ENCODE results near the gene FAM204A. TPM values are rescaled to one million over a fixed set of nuclear protein-coding genes. Genes with fewer than 3 reads are reported as not detected.

The FAM204A gene
- total and polyA plus RNA-seq, 8 donors: 26.3 to 60.8 (median 35.0) TPM

DNA sequence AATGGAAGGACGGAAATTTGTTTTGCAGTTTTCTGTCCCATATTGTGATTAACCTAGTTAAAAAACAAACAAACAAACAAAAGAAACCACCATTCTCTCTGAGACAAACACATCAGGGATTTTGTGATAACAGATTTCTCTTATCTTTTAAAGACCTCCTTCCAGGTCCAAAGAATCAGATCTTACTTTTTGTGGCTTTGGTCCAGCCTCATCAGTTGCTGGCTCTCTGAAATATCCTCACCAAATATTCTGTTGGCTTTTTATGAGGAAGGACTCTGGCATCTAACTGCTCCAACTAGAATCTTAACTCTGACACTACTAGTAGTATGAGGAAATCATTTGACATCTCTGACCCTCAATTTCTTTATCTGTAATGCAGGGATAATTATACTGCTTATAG lies 4.8 kb downstream of the FAM204A start:
- intact Hi-C loops (cut with DNase I; ENCODE audit: low total_unique reads): no loop called here
- Histone ChIP-seq H3K4me1 (peaks cover 8 to 56% (median 38%) of the 10 kb centered on the region in 4 donors), H3K27ac (no peak overlapping the region), H3K27me3 (no peaks in the 10 kb centered on the region), H3K4me3 (no peak overlapping the region), H3K36me3 (peaks cover 19 to 51% (median 37%) of the 10 kb centered on the region in 4 donors), H3K9me3 (no peaks in the 10 kb centered on the region)
- TF ChIP-seq POLR2AphosphoS5 (IDR thresholded peaks at IDR 0.05) (no peak), EP300 (IDR thresholded peaks at IDR 0.05) (no peak), POLR2A (IDR thresholded peaks at IDR 0.05) (no peak)
- TF ChIP-seq, protein P1, sequence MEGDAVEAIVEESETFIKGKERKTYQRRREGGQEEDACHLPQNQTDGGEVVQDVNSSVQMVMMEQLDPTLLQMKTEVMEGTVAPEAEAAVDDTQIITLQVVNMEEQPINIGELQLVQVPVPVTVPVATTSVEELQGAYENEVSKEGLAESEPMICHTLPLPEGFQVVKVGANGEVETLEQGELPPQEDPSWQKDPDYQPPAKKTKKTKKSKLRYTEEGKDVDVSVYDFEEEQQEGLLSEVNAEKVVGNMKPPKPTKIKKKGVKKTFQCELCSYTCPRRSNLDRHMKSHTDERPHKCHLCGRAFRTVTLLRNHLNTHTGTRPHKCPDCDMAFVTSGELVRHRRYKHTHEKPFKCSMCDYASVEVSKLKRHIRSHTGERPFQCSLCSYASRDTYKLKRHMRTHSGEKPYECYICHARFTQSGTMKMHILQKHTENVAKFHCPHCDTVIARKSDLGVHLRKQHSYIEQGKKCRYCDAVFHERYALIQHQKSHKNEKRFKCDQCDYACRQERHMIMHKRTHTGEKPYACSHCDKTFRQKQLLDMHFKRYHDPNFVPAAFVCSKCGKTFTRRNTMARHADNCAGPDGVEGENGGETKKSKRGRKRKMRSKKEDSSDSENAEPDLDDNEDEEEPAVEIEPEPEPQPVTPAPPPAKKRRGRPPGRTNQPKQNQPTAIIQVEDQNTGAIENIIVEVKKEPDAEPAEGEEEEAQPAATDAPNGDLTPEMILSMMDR (IDR thresholded peaks at IDR 0.05): no peak
- DNase-seq: no peak
- 78 to 94% (median 89%) methylated on average over 1 of the region's 1 CpG for WGBS, 5 donors

GRCh38 chr10:118333871-118334270 lies 8.3 kb downstream of the FAM204A start:
- H3K36me3 ChIP-seq: peaks cover 22 to 85% (median 69%) of the 10 kb centered on the region in 4 donors
- 82 to 96% (median 89%) methylated on average over 3 of the region's 3 CpGs for WGBS, 5 donors
- TF ChIP-seq POLR2AphosphoS5 (IDR thresholded peaks at IDR 0.05) (no peak), POLR2A (IDR thresholded peaks at IDR 0.05) (no peak), EP300 (IDR thresholded peaks at IDR 0.05) (no peak)
- TF ChIP-seq, protein P1 (IDR thresholded peaks at IDR 0.05): no peak

DNA sequence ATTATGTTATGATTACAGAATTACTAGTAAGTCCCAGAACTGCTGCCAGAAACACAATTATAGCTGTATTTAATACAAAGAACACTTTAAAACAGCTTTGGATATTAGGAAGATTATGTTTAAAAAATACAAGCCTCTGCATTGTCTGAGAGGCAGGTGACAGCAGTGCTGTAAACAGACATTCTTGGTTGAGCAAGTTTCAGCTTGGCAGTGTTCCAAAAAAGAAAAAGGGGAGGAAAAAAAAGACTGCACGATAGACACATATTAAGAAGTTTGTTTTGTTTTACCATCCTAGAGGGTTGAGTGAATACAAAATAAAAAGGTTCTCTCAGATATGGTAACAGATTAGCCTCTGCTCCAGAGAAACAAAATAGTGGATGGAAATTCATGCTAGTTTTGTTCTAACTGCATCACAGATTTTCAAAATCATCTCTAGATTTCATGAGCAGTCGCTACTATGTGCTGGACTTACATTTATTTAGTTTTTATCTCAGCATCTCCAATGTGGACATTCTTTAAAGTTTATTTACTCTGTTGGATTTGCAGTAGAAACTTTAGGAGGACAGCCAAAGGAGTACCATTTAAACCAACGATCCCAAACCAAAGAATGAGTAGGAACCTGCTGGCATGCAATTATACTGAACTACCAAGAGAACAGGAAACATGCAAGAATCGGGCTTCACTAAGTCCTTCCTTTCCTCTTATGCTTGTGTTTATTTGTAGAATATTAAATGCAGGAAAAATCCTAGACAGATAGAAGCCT lies 9.0 kb downstream of the FAM204A start:
- 15 to 32% (median 19%) methylated on average over 4 of the region's 4 CpGs for WGBS, 5 donors
- intact Hi-C loops (cut with DNase I; ENCODE audit: low total_unique reads): no loop called here
- H3K27ac ChIP-seq: no peak overlapping the region

More at GRCh38 chr10:118333871-118334270, 8.3 kb downstream of the FAM204A start:
- no peak for DNase-seq
- Histone ChIP-seq H3K27ac (no peak overlapping the region), H3K4me3 (no peak overlapping the region), H3K4me1 (peaks cover 0 to 28% (median 16%) of the 10 kb centered on the region in 4 donors), H3K9me3 (no peaks in the 10 kb centered on the region), H3K27me3 (no peaks in the 10 kb centered on the region)
- intact Hi-C loops (cut with DNase I; ENCODE audit: low total_unique reads): no loop called here

GRCh38 chr10:118332236-118332635 lies 9.9 kb downstream of the FAM204A start:
- Histone ChIP-seq H3K4me1 (peaks cover 0 to 17% (median 9%) of the 10 kb centered on the region in 4 donors), H3K36me3 (peaks cover 22 to 95% (median 85%) of the 10 kb centered on the region in 4 donors), H3K4me3 (no peak overlapping the region), H3K27me3 (no peaks in the 10 kb centered on the region), H3K27ac (no peak overlapping the region), H3K9me3 (no peaks in the 10 kb centered on the region)
- no peak for DNase-seq
- intact Hi-C loops (cut with DNase I; ENCODE audit: low total_unique reads): no loop called here
- no peak for TF ChIP-seq EP300 (IDR thresholded peaks at IDR 0.05)
- no peak for TF ChIP-seq POLR2A (IDR thresholded peaks at IDR 0.05)
- 79 to 91% (median 88%) methylated on average over 1 of the region's 1 CpG for WGBS, 5 donors

More for the DNA sequence above, 9.0 kb downstream of the FAM204A start:
- Histone ChIP-seq H3K9me3 (no peaks in the 10 kb centered on the region), H3K36me3 (peaks cover 22 to 93% (median 76%) of the 10 kb centered on the region in 4 donors), H3K4me1 (peaks cover 0 to 21% (median 13%) of the 10 kb centered on the region in 4 donors), H3K27me3 (no peaks in the 10 kb centered on the region), H3K4me3 (no peak overlapping the region)
- TF ChIP-seq EP300 (IDR thresholded peaks at IDR 0.05) (no peak), POLR2A (IDR thresholded peaks at IDR 0.05) (no peak), POLR2AphosphoS5 (IDR thresholded peaks at IDR 0.05) (no peak)
- TF ChIP-seq, protein P1 (IDR thresholded peaks at IDR 0.05): no peak
- DNase-seq: peak in 1 of 2 donors; percentile 30
